H1 (cell line): Measurements from ENCODE around the gene ARMC7. TPM values are rescaled to one million over a fixed set of nuclear protein-coding genes. Genes with fewer than 3 reads are reported as not detected.

Source experiments
- CREB1 ChIP-seq: IDR thresholded peaks from 2 replicates; pipeline ENCODE4 v1.6.1; 2012; ENCODE audit warnings: inconsistent platforms
- HDAC2 ChIP-seq, 2 experiments: fragments of 300-600 bp in 1 of 2; sonication (generic) in 1 of 2; IDR thresholded peaks; 2 replicates each; pipeline ENCODE4 v1.6.1; 2011 to 2012; ENCODE audit warnings: low read depth in 2 of 2, low read length in 2 of 2, mild to moderate bottlenecking in 2 of 2, moderate library complexity in 2 of 2, borderline replicate concordance in 1 of 2, inconsistent platforms in 1 of 2
- HDAC6 ChIP-seq: IDR thresholded peaks from one replicate; pipeline ENCODE4 v1.7.1; 2012; ENCODE audit warnings: low read depth, mild to moderate bottlenecking, inconsistent platforms, low read length, moderate library complexity
- NANOG ChIP-seq: IDR thresholded peaks from 2 replicates; pipeline ENCODE4 v1.6.1; 2011; ENCODE audit warnings: low read length, low read depth, mild to moderate bottlenecking, inconsistent platforms; ENCODE audit not compliant: insufficient read depth, poor library complexity, severe bottlenecking
- PHF8 ChIP-seq: fragments of 200-600 bp; sonication (generic); conservative IDR thresholded peaks from 2 replicates; pipeline ENCODE4 v1.7.1; 2012; ENCODE audit warnings: low read depth, mild to moderate bottlenecking, inconsistent platforms, low read length, moderate library complexity
- POLR2AphosphoS5 ChIP-seq: IDR thresholded peaks from 2 replicates; pipeline ENCODE4 v1.6.1; 2011; ENCODE audit warnings: low read depth, low read length
- SP4 ChIP-seq: IDR thresholded peaks from 2 replicates; pipeline ENCODE4 v1.6.1; 2012; ENCODE audit warnings: low read length, inconsistent platforms
- TAF7 ChIP-seq: optimal IDR thresholded peaks from 2 replicates; pipeline ENCODE3; 2011; ENCODE audit warnings: low read depth, mild to moderate bottlenecking, inconsistent platforms, low read length, moderate library complexity, borderline replicate concordance
- ZNF274 ChIP-seq: IDR thresholded peaks from 2 replicates; pipeline ENCODE4 v1.7.0; 2012; ENCODE audit warnings: low read length, borderline replicate concordance; ENCODE audit errors: extremely low read depth
- polyA plus RNA-seq, 7 experiments: library from polyadenylated mRNA; depleted of rRNA in 3 of 7; stranded (reverse) in 5 of 7; unstranded in 2 of 7; fragments of >200 nt in 5 of 7; fragments of 200-250 nt in 2 of 7; gene quantifications; 1 replicate in 5 of 7; 2 replicates in 1 of 7; 4 replicates in 1 of 7; pipeline versions ENCODE4 v1.2.1 to v1.2.3, GENCODE V29; 2011 to 2013; ENCODE audit warnings: missing spikeins in 2 of 7, mixed read lengths in 2 of 7
- total RNA-seq: library from RNA; stranded (reverse); fragmentation: NEBNext Ultra II Directional; extraction: Animal tissue kit (Norgen Biotek cat#: 25700); gene quantifications from 2 replicates; pipeline ENCODE4 v1.2.1, GENCODE V29; 2021

ARMC7 gene
- total and polyA plus RNA-seq, 2 of the 8 experiments (the other 6 are each of a cell fraction or from before 2014, with no cell fraction given), result 9.8 to 13.6 TPM

GRCh38 chr17:75154195-75155106 is 44.7 kb downstream of the ARMC7 start, which contains the start of gene JPT1 (continued):
- TF ChIP-seq SP4 (0 out of 2 replicates have a peak, but pooled peaks have one; percentile 25), POLR2AphosphoS5 (peak; percentile 99), ZNF274 (no peak), NANOG (peak; percentile 20), CREB1 (peak; percentile 77), HDAC6 (peak; percentile 32), TAF7 (peak; percentile 95), HDAC2 (IDR thresholded peaks at IDR 0.05; ENCODE audit: borderline replicate concordance in 1 of 2, low read depth in 2 of 2, low read length in 2 of 2) (peak in 1 of 2 experiments; percentile 82; a peak in 2 of 4 replicates), PHF8 (peak; percentile 94)
